Fibroblast of gingiva (primary cell): ENCODE measurements around the gene SLC23A2.
"Not testable (repeated sequence)": the region's sequence is repeated elsewhere in the genome, so short reads cannot be mapped to it uniquely, and the experiment has no call there.

ENCODE experiments used
- DNase-seq: peaks from one replicate; pipeline ENCODE4 v3.0.0-alpha.2; 2011; ENCODE audit warnings: low read depth

SLC23A2 gene

GRCh38 chr20:5005326-5005725 is 4.0 kb upstream of the SLC23A2 start:
- DNase-seq = no peak

- DNase-seq = not testable (repeated sequence)
Measured at GRCh38 chr20:5004825-5005224, 3.5 kb upstream of the SLC23A2 start.

GRCh38 chr20:5003626-5004025 is 2.3 kb upstream of the SLC23A2 start:
- DNase-seq = no peak

DNA sequence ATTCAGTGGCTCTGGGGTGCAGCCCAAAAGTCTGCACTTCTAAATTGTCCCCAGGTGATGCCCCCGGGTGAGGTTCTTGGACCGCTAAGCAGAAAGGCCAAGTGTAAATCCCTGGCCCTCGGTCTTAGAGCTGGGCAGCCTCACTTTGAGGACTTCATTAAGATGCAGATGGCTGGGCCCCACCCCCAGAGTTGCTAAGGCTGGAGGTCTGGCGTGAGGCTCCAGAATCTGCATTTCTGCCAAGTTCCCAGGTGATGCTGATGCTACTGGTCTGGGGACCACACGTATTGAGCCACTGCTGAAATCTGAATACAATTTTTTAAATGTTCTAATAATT is 735 bp upstream of the SLC23A2 start:
- no peak for DNase-seq

- DNase-seq = peak; percentile 26
Measured at GRCh38 chr20:5000263-5001173, 792 bp downstream of the SLC23A2 start.

GRCh38 chr20:4999788-5000187 is 1.5 kb downstream of the SLC23A2 start:
- no peak for DNase-seq

GRCh38 chr20:4998160-4998651 is 3.1 kb downstream of the SLC23A2 start:
- no peak for DNase-seq

GRCh38 chr20:4997222-4997621 is 4.1 kb downstream of the SLC23A2 start:
- DNase-seq = no peak

DNA sequence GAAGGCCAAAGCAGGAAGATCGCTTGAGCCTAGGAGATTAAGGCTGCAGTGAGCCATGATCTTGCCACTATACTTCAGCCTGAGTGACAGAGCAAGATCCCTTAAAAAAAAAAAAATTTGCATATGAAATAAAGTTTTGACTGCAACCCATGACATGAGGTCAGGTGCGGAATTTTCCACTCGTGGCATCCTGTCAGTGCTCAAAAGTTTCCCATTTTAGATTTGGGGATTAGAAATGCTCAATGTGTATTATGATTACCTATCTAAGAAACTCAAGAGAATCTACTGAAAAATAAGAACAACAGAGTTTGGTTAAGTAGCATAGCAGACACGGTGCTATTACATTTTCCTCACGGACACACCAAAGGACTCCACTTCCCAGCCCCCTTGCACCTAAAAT is 11.7 kb downstream of the SLC23A2 start:
- DNase-seq = no peak

- DNase-seq = no peak
Measured at GRCh38 chr20:4987130-4987529, 14.2 kb downstream of the SLC23A2 start.

- peak; percentile 66 for DNase-seq
Measured at GRCh38 chr20:4985658-4986057, 15.7 kb downstream of the SLC23A2 start.

DNA sequence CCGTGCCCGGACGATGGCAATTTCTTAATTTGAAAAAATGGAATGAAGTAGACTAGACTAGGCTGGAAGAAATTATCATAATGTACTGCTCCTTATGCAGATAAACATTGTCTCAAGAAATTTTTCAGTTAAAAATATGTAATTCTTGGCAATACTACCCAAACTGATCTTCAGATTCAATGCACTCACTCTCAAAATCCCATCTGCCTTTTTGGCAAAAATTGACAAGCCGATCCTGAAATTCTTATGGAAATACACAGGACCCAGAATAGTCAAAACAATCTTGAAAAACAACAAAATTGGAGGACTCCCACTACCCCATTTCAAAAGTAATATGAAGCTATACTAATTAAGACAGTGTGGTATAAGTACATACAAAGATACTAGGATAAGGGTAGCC is 19.0 kb downstream of the SLC23A2 start:
- no peak for DNase-seq

- DNase-seq = no peak
Measured at GRCh38 chr20:4979841-4980410, 21.4 kb downstream of the SLC23A2 start.

DNA sequence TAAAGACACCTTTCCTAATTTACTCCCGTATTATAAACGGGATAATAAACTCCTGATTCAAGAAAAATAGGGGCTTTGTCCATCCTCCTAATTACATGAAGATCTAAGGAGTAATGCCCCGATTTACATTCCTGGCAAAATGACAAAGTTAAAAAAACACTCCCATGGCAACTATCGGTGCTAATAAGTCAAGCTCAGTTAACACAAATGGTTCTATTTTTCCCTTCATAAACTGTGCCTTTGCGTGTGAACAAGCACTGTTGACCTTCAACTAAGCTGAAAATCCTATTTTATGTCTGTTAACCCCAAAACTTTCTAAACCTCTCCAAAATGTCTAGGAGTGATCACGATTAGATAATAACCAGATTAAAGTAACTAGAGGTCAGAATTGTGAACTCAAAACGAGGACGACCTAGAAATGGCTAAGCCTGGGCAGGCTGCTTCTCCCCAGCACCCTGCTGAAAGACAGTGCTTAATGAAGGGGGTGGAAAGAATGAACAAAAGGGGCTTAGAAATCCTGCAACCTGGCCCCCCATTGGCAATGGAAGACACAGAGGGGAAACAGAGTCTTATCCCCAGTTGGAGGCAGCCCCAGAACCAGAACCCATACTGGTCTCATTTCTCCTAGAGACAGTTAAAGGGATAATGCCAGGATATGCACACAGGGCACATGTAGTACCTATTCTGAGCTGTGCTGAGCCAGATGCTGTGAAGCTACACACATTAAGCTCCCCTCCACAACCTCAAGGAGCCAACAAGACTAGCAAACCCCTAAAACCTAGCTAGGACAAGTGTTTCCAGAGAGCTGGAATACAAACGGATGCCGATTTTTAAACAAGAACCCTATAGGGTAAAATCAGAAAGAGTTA is 23.0 kb downstream of the SLC23A2 start:
- DNase-seq = no peak

- not testable (repeated sequence) for DNase-seq
Measured at GRCh38 chr20:4976014-4976413, 25.3 kb downstream of the SLC23A2 start.

DNA sequence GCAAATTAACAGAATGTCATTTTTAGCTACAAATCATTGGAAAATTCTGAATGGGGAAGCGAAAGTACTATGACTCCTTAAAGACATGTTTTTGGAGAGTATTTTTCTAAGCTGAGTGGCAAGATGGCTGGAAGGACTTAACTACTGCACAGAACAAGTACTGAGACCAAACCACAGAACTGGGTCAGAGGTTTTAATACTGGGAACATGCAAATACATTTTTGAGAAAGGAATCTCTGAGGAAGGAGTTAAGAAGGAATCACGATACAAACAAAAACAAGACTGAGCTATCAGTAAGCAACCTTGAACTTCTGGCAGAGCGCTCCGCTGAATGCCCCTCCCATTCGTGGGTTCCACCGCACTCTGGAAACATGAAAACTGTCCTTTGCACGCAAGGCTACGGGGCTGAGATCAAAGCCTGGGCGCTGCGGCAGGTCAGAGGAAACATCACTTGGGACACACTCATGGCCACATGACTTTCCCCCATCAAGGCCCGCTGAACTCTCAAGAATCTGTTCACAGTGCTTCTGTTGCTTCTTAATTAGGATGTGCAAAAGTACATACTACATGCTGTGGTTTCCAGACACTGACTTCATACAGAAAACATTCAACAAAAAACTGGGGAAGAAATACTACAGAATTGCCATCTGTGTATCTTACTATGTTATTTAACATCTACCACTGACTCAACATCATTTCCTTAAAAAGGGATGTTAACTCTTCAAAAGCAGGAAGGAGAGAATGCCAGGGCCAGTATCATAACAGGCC is 27.8 kb downstream of the SLC23A2 start:
- peak; percentile 73 for DNase-seq

GRCh38 chr20:4972506-4973251 is 28.6 kb downstream of the SLC23A2 start:
- no peak for DNase-seq

DNA sequence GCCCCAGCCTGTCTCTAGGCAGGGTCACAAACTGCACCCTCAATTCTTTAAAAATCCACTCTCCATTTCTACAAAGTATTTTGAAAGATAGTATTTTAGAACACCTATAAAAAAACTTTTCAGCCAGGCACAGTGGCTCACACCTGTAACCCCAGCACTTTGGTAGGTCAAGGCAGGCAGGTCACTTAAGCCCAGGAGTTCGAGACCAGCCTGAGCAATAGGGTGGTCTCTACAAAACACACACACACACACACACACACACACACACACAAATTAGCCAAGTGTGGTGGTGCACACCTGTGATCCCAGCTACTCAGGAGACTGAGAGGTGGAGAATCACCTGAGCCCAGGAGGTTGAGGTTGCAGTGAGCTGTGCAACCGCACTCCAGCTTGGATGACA is 30.2 kb downstream of the SLC23A2 start:
- no peak for DNase-seq

- no peak for DNase-seq
Measured at GRCh38 chr20:4967752-4968477, 33.4 kb downstream of the SLC23A2 start.
